Esophagus muscularis mucosa (tissue), 4 donors: ENCODE results near the gene HOXC10. TPM values are rescaled to one million over a fixed set of nuclear protein-coding genes. Genes with fewer than 3 reads are reported as not detected.

Experiments used
- DNase-seq: peaks from one replicate; pipeline ENCODE4 v3.0.0-alpha.2; 2017; ENCODE audit errors: extremely low spot score
- H3K27ac ChIP-seq, 4 donors: fragments of 200-600 bp; sonication (generic); replicated peaks in 1 of 4; 1 replicate in 3 of 4; 2 replicates in 1 of 4; pipeline ENCODE4 v1.5.1; 2016 to 2019; ENCODE audit warnings: mild to moderate bottlenecking in 1 of 4
- H3K27me3 ChIP-seq, 4 donors: fragments of 200-600 bp; sonication (generic); one replicate each; pipeline versions ENCODE4 v1.5.1 to v1.6.0; 2016 to 2019
- H3K36me3 ChIP-seq, 4 donors: fragments of 200-600 bp; sonication (generic); one replicate each; pipeline ENCODE4 v1.5.1; 2016 to 2019
- H3K4me1 ChIP-seq, 4 donors: fragments of 200-600 bp; sonication (generic); one replicate each; pipeline ENCODE4 v1.5.1; 2016 to 2019
- H3K4me3 ChIP-seq, 4 donors: fragments of 200-600 bp; sonication (generic); 1 replicate in 2 of 4; 2 replicates in 2 of 4; pipeline ENCODE4 v1.5.1; 2016 to 2019; ENCODE audit warnings: mild to moderate bottlenecking in 4 of 4, moderate library complexity in 1 of 4
- H3K9me3 ChIP-seq, 4 donors: fragments of 200-600 bp; sonication (generic); 1 replicate in 3 of 4; 2 replicates in 1 of 4; pipeline ENCODE4 v1.5.1; 2016 to 2019
- CTCF ChIP-seq, 3 experiments: fragments of 200-600 bp in 2 of 3; fragments of 450-650 bp in 1 of 3; sonication (generic) in 2 of 3; IDR thresholded peaks; one replicate each; pipeline ENCODE4 v1.5.1; 2017 to 2019; ENCODE audit warnings: antibody characterized with exemption in 3 of 3, mild to moderate bottlenecking in 2 of 3, moderate library complexity in 1 of 3
- EP300 ChIP-seq: sonication (generic); formaldehyde crosslinking; IDR thresholded peaks from one replicate; pipeline ENCODE4 v1.6.1; 2017; ENCODE audit warnings: antibody characterized with exemption
- POLR2A ChIP-seq: fragments of 450-650 bp; IDR thresholded peaks from one replicate; pipeline ENCODE4 v1.6.1; 2017; ENCODE audit warnings: antibody characterized with exemption, moderate library complexity, mild to moderate bottlenecking, low read depth
- POLR2AphosphoS5 ChIP-seq, 2 donors: sonication (generic); formaldehyde crosslinking; IDR thresholded peaks; one replicate each; pipeline ENCODE4 v1.6.1; 2017; ENCODE audit warnings: antibody characterized with exemption in 2 of 2
- WGBS: methylation state at CpG from one replicate; pipeline ENCODE4 v1.1.5; 2018; 5-methylcytosine and 5-hydroxymethylcytosine counted together
- intact Hi-C: fragments of 100-400 bp; cut with DNase I; formaldehyde crosslinking; loops from one replicate; pipeline ENCODE4 v1.15.1; 2023
- total RNA-seq, 4 donors: library from RNA; depleted of rRNA; stranded (reverse); fragments of >200 nt; gene quantifications; one replicate each; pipeline versions ENCODE4 v1.1.0 to v1.2.1, GENCODE V29; 2016

Gene HOXC10
- total RNA-seq, 4 donors from 2014 or later = not detected

- H3K4me3 ChIP-seq = no peak overlapping the region
- H3K27ac ChIP-seq = no peak overlapping the region
- no peaks in the 10 kb centered on the region for H3K9me3 ChIP-seq
- WGBS = 35% methylated on average over 18 of the region's 20 CpGs
- H3K4me1 ChIP-seq = peaks cover 23 to 35% (median 31%) of the 10 kb centered on the region in 4 donors
- TF ChIP-seq EP300 (no peak), CTCF (IDR thresholded peaks at IDR 0.05) (no peak), POLR2AphosphoS5 (IDR thresholded peaks at IDR 0.05) (no peak), POLR2A (no peak)
- DNase-seq = no peak
- H3K27me3 ChIP-seq = peaks cover 8 to 99% (median 93%) of the 10 kb centered on the region in 4 donors
- intact Hi-C loops = no loop called here
- no peaks in the 10 kb centered on the region for H3K36me3 ChIP-seq
Measured at GRCh38 chr12:54004063-54004840, 19.3 kb downstream of the HOXC10 start.

DNA sequence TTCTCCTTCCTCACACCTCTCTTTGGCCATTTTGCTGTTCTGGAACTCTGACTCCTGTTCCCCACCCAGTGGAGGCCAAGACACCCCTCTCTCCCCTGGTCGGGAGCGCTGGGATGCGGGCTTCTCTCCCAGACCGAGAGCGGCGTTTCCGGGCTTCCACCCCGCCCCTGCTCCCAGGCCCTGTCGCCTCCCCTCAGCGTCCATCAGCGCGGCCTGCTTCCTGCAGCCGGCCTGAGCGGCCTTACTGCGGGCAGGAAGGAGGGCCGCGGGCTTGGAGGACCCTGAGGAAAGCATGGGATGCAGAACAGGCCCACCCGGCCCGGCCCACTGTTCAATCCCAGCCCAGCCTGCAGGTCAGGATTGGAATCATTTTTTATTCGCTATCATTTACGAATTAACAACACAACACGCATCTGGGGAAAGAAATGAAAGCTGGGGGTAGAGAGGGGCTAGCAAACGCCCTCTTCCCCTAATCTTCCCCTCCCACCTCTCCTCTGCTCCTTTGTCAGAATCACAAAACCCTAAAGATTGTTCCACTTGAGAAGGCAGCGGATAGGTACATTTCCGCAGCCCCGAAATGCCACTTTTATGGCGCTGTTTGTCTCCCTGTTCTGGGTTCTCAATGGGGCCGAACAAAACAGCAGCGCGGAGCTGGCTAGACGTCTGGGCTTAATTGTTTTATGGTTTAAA, 20.0 kb downstream of the HOXC10 start:
- no peak for DNase-seq
- TF ChIP-seq CTCF (IDR thresholded peaks at IDR 0.05) (no peak), POLR2AphosphoS5 (IDR thresholded peaks at IDR 0.05) (no peak), POLR2A (no peak), EP300 (no peak)

GRCh38 chr12:54005531-54005852, 20.5 kb downstream of the HOXC10 start:
- Histone ChIP-seq H3K27me3 (peaks cover 11 to 99% (median 92%) of the 10 kb centered on the region in 4 donors), H3K4me3 (no peak overlapping the region), H3K36me3 (no peaks in the 10 kb centered on the region), H3K9me3 (no peaks in the 10 kb centered on the region), H3K4me1 (peaks cover 19 to 33% (median 25%) of the 10 kb centered on the region in 4 donors), H3K27ac (no peak overlapping the region)
- 12% methylated on average over 26 of the region's 26 CpGs for WGBS
- TF ChIP-seq EP300 = no peak
- no peak for TF ChIP-seq CTCF (IDR thresholded peaks at IDR 0.05)
- TF ChIP-seq POLR2AphosphoS5 (IDR thresholded peaks at IDR 0.05) = no peak
- no peak for TF ChIP-seq POLR2A
- DNase-seq = no peak
- intact Hi-C loops = no loop called here

More for the DNA sequence above, 20.0 kb downstream of the HOXC10 start:
- H3K27ac ChIP-seq = no peak overlapping the region
- H3K4me1 ChIP-seq = peaks cover 24 to 35% (median 30%) of the 10 kb centered on the region in 4 donors
- H3K4me3 ChIP-seq = no peak overlapping the region
- no peaks in the 10 kb centered on the region for H3K36me3 ChIP-seq
- 55% methylated on average over 12 of the region's 31 CpGs for WGBS
- peaks cover 16 to 99% (median 93%) of the 10 kb centered on the region in 4 donors for H3K27me3 ChIP-seq
- H3K9me3 ChIP-seq = no peaks in the 10 kb centered on the region
- intact Hi-C loops = no loop called here

DNA sequence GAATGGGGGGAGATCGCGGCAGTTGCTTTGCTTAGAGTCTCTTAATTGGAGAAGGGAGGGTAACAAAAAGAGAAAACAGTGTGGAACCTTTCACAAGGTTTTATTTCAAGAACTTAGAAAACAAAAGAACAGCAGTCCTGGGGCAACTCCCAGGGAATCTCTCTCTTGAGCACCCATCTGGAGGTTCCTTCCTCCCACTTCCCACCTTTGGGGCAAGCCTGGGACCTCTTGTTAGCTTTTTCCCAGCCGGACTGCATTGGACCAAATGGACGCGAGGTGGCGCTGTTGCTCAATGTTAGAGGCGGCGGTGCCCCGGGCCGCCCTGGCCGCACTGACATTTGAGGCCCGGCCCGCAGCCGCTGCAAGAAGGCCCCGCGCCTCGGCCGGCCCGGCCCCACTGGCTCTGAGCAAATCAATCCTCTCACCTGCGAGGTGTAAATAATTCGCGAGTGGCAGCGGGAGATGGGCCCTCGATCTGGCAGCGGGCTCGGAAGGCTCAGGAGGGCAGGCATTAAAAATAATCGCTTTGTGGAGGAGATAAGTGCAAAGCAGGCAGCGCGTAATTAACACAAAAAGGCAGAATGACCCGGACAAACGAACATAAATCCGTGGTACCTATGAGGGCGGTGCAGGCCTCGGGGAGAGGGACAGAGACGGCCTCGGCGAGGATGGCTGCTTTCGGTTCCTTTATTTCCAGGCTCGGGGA, 21.1 kb downstream of the HOXC10 start:
- H3K36me3 ChIP-seq = no peaks in the 10 kb centered on the region
- peaks cover 16 to 34% (median 23%) of the 10 kb centered on the region in 4 donors for H3K4me1 ChIP-seq
- WGBS = 22% methylated on average over 39 of the region's 39 CpGs
- intact Hi-C loops = loop anchor here (2.0 kb wide), 1 partner anchor 185 kb away; no protein-coding TSS in a partner anchor
- DNase-seq = peak; percentile 96
- H3K4me3 ChIP-seq = peak overlapping the region in 3 of 4 donors; percentile 2 to 38 (median 20)
- TF ChIP-seq CTCF (IDR thresholded peaks at IDR 0.05) = peak; percentile 93 to 97 (median 96)
- peak in 1 of 2 donors; percentile 40 for TF ChIP-seq POLR2AphosphoS5 (IDR thresholded peaks at IDR 0.05)
- no peak for TF ChIP-seq EP300
- no peak for TF ChIP-seq POLR2A
- H3K9me3 ChIP-seq = no peaks in the 10 kb centered on the region
- H3K27ac ChIP-seq = no peak overlapping the region
- peaks cover 11 to 99% (median 93%) of the 10 kb centered on the region in 4 donors for H3K27me3 ChIP-seq
